GM21528 (cell line): ENCODE measurements around the gene VPS13D.
"Not testable (repeated sequence)": the region's sequence is repeated elsewhere in the genome, so short reads cannot be mapped to it uniquely, and the experiment has no call there.

ENCODE experiments used
- ATAC-seq: cut with Tn5 transposase; IDR thresholded peaks from one replicate; pipeline ENCODE4 v1.9.1; 2021; ENCODE audit warnings: mild to moderate bottlenecking, moderate library complexity; ENCODE audit not compliant: unreplicated experiment, low FRiP score

Gene VPS13D

DNA sequence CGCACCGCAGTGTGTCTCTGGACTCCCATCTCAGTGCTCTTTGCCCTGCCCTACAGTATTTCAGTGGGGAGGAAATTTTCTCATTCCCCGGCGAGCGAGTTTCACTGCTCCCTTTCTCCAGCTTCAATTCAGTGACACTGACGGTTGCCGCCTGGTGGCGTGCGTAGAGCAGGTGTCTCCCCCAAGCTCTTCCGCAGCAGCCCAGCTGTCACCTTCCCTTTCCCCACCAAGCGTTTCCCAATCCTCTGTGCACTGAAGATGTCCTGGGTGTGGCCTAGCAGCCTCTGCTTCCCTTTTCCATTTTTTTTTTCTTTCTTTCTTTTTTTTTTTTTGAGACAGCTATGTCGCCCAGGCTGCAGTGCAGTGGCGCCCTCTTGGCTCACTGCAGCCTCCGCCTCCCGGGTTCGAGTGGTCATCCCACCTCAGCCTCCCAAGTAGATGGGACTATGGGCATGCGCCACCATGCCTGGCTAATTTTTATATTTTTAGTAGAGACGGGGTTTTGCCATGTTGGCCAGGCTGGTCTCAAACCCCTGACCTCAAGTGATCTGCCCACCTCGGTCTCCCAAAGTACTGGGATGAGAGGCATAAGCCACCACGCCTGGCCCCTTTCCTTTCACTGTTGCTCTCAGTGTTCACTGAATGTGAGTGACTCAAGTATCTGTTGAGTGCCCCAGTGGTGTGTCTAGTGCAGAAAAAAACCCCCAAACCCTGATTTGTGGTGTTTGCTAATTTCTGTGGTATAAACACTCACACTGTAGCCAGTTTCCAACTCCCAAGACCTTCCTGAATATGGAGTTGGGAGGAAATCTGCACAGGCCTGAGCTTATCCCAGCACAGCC, 33.0 kb upstream of the VPS13D start:
- no peak for ATAC-seq

DNA sequence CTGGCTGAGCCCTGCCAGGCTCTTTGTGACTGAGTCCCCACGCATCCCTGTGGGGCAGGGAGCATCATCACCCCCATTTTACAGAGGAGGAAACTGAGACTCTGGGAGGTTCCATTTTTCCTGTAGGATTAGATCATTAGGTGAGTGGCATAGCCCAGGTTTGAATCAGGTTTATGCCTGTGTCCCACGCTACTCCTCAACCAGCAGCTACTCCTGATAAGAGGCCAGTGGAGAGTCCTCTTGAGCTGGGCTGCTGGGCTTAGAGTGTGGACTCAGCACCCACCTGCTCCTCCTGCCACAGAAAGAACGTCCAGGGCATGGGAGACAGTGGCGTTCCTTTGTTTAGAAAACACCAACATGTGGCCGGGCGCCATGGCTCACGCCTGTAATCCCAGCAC, 32.3 kb upstream of the VPS13D start:
- no peak for ATAC-seq

DNA sequence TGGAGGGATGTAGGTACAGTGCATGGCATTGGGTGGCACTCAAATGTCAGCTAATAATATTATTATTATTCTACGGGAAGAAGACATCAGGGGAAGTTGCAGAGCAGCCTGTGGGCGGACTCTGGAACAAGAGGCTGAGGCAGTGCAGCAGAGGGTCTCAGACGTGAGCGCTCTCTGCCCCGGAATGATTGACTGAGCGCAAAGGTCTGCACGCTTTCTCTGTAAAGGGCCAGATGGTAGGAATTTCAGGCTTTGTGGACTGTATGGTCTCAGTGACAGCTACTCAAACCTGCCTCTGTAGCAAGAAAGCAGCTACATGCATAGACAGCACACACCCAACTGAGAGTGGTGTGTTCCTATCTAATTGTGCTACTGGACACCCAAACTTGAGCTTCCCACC, 29.6 kb upstream of the VPS13D start:
- ATAC-seq, result no peak

DNA sequence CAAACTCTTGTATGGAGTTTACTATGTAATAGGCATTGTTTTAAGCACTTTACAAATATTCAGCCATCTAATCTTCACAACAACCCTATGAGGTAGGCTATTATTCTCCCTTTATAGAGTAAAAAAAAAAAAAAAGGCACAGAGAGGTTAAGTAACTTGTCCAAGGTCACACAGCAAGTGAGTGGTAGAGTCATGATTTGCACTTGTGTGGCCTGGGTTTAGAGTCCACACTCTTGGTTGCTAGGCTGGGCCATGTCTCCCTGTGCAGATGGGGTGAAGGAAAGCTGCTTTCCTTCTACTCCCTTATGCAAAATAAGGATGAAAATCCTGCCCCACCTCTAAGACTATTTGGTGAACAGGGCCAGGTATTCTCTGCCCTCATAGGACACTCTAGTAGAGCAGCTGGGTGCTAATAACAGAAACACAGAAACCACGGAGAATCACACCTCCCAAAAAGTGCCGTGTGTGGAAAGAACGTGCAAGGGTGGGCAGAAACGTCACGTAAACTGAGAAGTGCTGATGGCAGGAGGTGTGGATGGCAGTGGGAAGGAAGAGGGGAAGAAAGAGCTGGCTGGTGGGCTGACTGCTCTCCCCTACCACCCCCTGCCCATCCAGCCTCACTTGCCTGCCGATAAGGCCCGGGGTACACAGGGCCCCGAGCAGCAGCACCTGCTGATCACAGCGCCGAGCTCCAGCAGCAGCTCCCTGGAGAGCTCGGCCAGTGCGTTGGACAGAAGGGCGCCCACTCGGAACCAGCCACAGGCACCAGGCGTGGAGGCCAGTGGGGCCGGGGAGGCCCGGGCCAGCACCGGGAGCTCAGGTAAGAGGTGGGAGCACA, 28.3 kb upstream of the VPS13D start:
- no peak for ATAC-seq

DNA sequence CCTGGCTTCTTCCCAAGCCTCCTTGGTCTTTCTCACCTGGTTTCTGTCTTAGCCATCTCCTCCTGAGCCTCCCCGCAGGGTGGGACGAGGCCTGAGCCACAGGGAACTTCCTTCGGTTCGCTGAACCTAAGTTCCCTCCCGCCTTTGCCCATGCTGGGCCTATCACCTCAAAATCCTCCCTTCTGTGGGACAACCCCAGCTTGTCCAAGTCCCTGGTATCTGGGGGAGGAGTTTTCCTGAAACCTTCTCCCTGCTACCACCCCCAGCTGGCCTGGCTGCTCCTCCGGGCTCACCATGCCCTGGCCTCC, 27.7 kb upstream of the VPS13D start:
- no peak for ATAC-seq

DNA sequence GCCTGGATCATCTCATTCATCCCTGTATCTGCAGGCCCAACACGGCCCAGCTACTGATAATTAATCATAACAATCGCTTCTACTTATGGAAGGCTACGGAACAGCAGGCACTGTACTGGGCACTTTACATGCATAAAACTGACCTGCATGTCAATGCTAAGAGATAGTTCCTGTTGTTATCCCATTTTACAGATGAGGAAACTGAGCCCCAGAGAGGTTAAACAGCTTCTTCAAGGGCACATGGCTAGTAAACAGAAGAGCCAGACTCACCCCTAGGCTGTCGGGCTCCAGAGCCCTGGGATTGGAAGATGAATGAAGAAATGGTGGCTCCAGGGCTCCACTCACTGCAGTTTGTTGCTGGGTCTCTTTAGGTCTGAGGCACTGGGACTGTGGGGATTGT, 27.3 kb upstream of the VPS13D start:
- ATAC-seq, result no peak

DNA sequence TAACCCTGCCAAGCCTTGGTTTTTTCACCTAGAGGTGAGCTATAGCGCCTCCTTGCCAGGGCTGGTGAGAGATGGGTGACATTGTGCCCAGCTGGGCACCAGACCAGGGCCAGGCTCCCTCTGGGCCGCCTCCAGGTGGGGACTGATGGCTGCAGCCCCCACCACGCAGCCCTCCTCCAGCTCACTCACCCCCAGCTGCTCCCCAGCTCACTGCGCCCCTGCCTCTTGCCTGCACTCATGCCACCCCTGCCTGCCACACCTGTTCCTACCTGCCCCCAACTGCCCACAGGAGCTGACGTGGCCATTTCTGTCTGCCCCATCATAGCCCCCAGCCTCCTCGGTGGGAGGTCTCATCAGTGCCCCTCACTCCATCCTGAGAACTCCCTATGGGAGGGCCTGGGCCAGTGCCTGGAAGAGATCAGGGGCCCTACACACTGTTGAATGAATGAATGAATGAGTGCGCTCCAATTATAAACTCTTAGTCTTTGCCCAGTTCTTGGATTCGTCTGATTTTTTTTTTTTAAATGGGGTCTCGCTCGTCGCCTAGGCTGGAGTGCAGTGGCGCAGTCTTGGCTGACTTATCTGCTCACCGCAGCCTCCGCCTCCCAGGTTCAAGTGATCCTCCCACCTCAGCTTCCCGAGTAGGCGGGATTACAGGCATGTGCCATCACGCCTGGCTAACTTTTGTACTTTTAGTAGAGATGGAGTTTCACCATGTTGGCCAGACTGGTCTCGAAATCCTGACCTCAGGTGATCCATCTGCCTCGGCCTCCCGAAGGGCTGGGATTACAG, 26.4 kb upstream of the VPS13D start:
- ATAC-seq, result no peak

DNA sequence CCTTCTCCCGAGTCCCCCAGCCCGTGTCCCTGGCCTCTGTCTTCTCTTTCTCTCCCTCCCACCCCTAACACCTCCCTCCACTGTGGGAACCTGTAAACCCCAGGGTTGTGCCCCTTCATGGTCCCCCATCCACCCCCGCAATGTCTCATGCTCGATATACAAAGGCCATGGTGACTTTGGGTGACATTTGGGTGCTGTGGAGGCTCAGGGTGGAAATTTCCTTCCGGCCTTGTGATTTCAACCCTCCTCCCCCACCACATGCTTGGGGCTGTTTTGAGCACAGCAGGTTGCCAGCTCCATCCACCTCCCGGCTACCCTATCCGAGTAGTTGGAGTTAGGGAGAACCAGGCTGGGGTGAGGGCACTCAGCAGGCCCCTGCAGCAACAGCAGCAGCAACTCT, 25.7 kb upstream of the VPS13D start:
- no peak for ATAC-seq

DNA sequence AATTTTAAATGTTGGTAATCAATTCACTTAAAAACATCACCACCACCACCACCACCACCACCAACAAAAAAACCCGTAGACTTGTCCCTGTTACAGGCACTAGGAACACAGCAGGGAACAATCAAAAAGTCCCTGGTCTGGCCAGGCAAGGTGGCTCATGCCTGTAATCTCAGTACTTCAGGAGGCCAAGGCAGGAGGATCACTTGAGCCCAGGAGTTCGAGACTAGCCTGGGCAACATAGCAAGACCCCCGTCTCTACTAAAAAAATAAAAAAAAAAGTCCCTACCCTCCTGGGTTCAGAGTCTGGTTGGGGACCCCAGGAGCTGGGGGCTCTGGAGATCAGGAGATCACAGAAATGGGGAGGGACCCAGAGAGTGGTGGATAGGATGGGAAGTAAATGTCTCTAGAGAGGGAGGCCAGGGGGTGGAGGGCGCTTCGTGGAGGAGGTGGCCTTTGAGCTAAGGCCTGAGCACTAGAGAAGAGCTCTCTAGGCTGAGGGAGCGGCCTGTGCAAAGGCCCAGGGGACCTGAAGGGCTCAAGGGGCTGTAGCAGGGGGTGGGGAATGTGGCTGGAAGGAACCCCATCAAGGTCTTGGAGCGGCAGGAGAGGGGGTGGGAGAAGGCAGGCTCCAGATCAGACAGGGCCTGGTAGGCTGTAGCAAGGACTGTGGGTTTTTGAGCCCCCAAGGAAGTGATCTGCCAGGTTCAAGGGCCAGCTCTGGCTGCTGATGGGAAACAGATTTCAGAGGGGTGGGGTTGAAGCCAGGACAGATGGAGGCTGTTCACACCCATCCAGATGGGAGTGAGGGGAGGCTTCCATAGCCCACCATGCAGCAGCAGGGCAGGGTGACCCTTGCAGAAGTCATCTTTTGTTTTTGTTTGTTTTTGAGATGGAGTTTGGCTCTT, 24.8 kb upstream of the VPS13D start:
- ATAC-seq, result no peak

DNA sequence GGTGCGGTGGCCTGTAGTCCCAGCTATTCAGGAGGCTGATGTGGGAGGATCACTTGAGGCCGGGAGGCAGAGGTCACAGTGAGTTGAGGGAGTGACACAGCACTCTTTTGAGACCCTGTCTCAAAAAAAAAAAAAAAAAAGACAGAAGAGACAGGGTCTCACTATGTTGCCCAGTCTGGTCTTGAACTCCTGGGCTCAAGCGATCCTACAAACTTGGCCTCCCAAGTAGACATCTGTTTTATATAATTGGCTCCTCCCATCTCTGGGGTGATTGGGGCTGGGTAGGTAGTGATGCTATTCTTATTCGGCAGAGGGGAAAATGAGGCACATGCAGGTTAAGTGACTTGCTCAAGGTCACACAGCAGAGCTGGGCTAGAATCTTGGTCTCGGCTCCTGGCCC, 23.6 kb upstream of the VPS13D start:
- ATAC-seq, result no peak

DNA sequence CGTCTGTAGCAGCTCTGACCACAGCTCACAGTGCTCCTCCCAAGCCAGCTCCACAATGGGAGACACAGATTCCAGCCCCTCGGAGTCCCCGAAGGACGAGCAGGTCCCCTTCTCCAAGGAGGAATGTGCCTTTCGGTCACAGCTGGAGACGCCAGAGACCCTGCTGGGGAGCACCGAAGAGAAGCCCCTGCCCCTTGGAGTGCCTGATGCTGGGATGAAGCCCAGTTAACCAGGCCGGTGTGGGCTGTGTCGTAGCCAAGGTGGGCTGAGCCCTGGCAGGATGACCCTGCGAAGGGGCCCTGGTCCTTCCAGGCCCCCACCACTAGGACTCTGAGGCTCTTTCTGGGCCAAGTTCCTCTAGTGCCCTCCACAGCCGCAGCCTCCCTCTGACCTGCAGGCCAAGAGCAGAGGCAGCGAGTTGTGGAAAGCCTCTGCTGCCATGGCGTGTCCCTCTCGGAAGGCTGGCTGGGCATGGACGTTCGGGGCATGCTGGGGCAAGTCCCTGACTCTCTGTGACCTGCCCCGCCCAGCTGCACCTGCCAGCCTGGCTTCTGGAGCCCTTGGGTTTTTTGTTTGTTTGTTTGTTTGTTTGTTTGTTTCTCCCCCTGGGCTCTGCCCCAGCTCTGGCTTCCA, 22.9 kb upstream of the VPS13D start:
- no peak for ATAC-seq

DNA sequence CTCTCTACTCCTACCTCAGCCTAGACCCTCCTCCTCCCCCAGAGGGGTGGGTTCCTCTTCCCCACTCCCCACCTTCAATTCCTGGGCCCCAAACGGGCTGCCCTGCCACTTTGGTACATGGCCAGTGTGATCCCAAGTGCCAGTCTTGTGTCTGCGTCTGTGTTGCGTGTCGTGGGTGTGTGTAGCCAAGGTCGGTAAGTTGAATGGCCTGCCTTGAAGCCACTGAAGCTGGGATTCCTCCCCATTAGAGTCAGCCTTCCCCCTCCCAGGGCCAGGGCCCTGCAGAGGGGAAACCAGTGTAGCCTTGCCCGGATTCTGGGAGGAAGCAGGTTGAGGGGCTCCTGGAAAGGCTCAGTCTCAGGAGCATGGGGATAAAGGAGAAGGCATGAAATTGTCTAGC, 21.6 kb upstream of the VPS13D start:
- no peak for ATAC-seq

DNA sequence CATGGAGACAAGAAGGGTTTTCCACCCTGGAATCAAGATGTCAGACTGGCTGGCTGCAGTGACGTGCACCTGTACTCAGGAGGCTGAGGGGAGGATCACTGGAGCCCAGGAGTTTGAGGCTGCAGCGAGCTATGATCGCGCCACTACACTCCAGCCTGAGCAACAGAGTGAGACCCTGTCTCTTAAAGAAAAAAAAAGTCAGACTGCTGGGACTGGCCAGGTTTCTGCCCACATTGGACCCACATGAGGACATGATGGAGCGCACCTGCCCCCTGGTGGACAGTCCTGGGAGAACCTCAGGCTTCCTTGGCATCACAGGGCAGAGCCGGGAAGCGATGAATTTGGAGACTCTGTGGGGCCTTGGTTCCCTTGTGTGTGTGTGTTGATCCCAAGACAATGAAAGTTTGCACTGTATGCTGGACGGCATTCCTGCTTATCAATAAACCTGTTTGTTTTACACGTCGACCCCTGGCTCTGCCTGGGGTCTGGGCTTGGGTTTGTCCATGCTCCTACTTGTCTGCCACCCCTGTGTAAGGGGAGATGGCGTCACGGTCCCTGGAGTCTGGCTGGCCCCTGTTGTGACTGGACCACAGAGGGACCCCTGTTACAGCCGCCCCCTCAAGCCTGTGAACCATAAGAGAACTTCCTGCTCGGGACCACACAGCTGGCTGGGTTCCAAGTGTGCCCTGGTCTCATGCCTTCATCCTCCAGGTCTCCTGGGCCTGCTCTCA, 20.9 kb upstream of the VPS13D start:
- ATAC-seq, result no peak

DNA sequence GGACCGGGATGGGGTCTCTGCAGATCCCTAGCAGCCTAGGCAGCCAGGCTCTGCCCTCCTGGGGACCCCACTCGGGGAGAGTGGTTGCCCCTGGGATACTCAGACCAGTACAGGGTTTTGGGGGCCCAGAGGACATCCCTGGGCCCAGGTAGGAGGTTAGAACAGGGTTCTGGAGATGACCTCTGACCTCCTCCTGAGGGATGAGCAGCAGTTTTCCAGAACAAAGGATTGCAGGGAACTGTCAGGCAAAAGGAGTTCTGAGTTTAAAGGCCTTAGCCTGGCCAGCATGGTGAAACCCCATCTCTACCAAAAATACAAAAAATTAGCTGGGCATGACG, 20.4 kb upstream of the VPS13D start:
- no peak for ATAC-seq

DNA sequence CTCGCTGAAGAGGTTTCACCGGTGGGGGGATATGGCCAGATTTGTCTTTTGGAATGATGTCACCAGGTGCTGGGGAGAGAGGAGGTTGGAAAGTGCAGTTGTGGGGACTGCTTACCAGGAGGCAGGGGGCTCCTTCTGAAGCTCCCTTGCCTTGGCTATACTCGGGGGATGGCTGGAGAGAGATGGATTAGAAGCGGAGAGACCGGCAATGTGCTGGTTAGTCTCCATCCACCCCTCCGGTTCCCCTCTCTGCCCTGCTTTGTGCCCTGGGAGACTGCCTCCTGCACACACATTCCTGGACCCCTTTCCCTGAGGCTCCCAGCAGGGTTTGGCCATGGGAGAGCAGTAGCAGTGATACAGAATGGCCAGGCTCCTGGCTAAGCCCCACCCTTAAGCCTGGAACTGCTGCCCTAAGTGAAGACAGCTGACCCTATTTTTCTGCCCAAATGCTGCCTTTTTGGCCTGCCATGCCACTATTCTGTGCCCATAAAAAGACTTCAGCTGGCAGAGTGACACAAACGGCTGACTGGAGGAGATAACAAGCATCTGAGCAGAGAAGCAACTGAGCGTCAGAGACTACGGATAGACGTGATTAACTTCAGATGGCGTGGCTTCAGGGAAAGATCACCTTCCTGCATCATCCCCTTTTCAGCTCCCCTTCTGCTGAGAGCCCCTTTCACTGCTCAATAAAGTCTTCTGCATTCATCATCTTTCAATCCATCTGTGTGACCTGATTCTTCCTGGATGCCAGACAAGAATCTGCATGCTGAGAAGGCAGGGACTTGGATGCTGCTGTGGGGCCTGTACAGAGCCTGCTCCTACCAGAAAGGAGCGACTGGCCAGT, 14.5 kb upstream of the VPS13D start:
- ATAC-seq, result no peak

DNA sequence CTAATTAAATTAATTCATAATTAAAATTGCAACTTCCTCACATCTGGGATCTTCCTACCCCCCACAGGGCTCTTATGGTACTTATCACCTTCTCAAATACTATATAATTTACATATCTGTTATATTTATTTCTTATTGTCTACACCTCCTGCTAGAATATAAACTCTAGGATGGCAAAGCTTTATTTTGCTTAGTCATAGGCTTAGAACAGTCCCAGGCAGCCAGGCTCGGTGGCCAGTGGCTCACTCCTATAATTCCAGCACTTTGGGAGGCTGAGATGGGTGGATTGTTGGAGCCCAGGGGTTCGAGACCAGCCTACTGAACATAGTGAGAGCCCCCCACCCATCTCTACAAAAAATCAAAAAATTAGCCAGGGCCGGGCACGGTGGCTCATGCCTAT, 10.0 kb upstream of the VPS13D start:
- no peak for ATAC-seq

DNA sequence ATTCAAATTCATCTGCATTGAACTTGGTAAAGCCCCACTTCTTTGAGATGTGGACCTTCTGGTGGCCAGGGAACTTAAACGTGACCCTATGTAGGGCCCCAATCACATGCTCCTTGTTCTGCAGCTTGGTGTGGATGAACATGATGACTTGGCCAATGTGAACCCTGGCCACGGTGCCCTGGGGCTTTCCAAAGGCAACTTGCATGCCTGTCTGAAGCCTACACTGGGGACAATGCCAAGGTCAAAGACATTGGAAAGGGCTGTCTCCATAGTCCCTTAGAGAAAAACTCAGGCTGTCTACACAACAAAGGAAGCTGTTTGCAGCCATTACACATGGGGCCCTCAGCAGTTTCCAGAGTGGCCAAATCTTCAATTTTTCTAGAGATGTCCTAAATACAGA, 8.9 kb upstream of the VPS13D start:
- no peak for ATAC-seq

DNA sequence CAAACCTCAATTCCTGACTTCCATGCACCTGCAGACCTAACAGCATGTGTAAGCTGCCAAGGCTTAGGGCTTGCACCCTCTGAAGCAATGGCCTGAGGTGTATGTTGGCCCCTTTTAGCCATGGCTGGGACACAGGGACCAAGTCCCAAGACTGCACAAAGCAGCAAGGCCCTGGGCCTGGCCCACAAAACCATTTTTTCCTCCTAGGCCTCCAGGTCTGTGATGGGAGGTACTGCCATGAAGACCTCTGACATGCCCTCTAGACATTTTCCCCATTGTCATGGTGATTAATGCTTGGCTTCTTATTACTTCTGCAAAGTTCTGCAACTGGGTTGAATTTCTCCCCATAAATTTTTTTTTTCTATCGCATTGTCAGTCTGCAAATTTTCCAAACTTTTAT, 7.1 kb upstream of the VPS13D start:
- ATAC-seq, result not testable (repeated sequence)
